K562 (cell line): ENCODE results near the gene EHBP1L1. TPM values are rescaled to one million over a fixed set of nuclear protein-coding genes. Genes with fewer than 3 reads are reported as not detected.

Experiments
- ASH1L ChIP-seq: fragments of 450-650 bp; IDR thresholded peaks from 2 replicates; pipeline ENCODE4 v1.6.1; 2018; ENCODE audit warnings: borderline replicate concordance, mild to moderate bottlenecking, low read depth; ENCODE audit not compliant: partially characterized antibody
- CBFA2T3 ChIP-seq: fragments of 450-650 bp; IDR thresholded peaks from 2 replicates; pipeline ENCODE4 v1.6.1; 2017
- CBX8 ChIP-seq: fragments of 200-600 bp; sonication (generic); IDR thresholded peaks from 2 replicates; pipeline ENCODE4 v1.6.1; 2012; ENCODE audit warnings: borderline replicate concordance, mixed run types, low read depth, mild to moderate bottlenecking, moderate library complexity, mixed read lengths, low read length, control low read depth, inconsistent platforms; ENCODE audit not compliant: poor library complexity, severe bottlenecking; ENCODE audit errors: extremely low read depth
- GATAD2A ChIP-seq: fragments of 450-650 bp; IDR thresholded peaks from 2 replicates; pipeline ENCODE4 v1.6.1; 2017
- L3MBTL2 ChIP-seq: fragments of 450-650 bp; IDR thresholded peaks from 2 replicates; pipeline ENCODE4 v1.6.1; 2016; ENCODE audit warnings: mild to moderate bottlenecking, moderate library complexity
- MTF1 ChIP-seq: fragments of 250-450 bp; sonication (Bioruptor Pico); IDR thresholded peaks from 2 replicates; pipeline ENCODE4 v1.9.0; 2021; ENCODE audit warnings: moderate library complexity, mild to moderate bottlenecking, inconsistent platforms, borderline replicate concordance
- MYC ChIP-seq, 2 experiments: fragments of 250-450 bp in 1 of 2; sonication (Bioruptor Pico) in 1 of 2; IDR thresholded peaks; 2 replicates each; pipeline versions ENCODE4 v1.5.1 to v1.6.1; 2012 to 2021; ENCODE audit warnings: low read depth in 2 of 2, borderline replicate concordance in 1 of 2, improper control_type of control experiment in 1 of 2, low read length in 1 of 2, mild to moderate bottlenecking in 1 of 2, moderate library complexity in 1 of 2
- NFE2L1 ChIP-seq: fragments of 450-650 bp; IDR thresholded peaks from 2 replicates; pipeline ENCODE4 v1.6.1; 2016; ENCODE audit warnings: missing genetic modification characterization, low read depth, mild to moderate bottlenecking, missing compliant biosample characterization, moderate library complexity, borderline replicate concordance
- NONO ChIP-seq, 2 experiments: fragments of 200-400 bp in 1 of 2; fragments of 450-650 bp in 1 of 2; formaldehyde crosslinking in 1 of 2; IDR thresholded peaks; 2 replicates each; pipeline ENCODE4 v1.6.1; 2017; ENCODE audit warnings: low read depth in 2 of 2, mild to moderate bottlenecking in 2 of 2, moderate library complexity in 2 of 2, low read length in 1 of 2
- NR2C2 ChIP-seq, 2 experiments: fragments of 200-800 bp in 1 of 2; sonication (Bioruptor generic) in 1 of 2; sonication (generic) in 1 of 2; formaldehyde crosslinking in 1 of 2; IDR thresholded peaks; 2 replicates each; pipeline versions ENCODE4 v1.6.1 to v1.8.0; 2016 to 2022; ENCODE audit warnings: mild to moderate bottlenecking in 1 of 2, missing compliant biosample characterization in 1 of 2, missing genetic modification characterization in 1 of 2, missing genetic modification reagents in 1 of 2
- NR2F6 ChIP-seq: fragments of 450-650 bp; formaldehyde crosslinking; IDR thresholded peaks from 2 replicates; pipeline ENCODE4 v1.4.0; 2020; ENCODE audit warnings: mild to moderate bottlenecking
- RAD51 ChIP-seq: fragments of 450-650 bp; IDR thresholded peaks from 2 replicates; pipeline ENCODE4 v1.7.1; 2016; ENCODE audit warnings: low read depth, mild to moderate bottlenecking, borderline replicate concordance
- RBBP5 ChIP-seq: fragments of 200-600 bp; sonication (generic); IDR thresholded peaks from 2 replicates; pipeline ENCODE4 v1.6.1; 2012; ENCODE audit warnings: borderline replicate concordance, mild to moderate bottlenecking, low read length, control low read depth, inconsistent platforms; ENCODE audit not compliant: insufficient read depth, poor library complexity, severe bottlenecking
- SRSF3 ChIP-seq: fragments of 200-400 bp; formaldehyde crosslinking; IDR thresholded peaks from 2 replicates; pipeline ENCODE4 v1.6.1; 2016; ENCODE audit warnings: mild to moderate bottlenecking, low read length, moderate library complexity; ENCODE audit not compliant: insufficient read depth
- U2AF1 ChIP-seq: fragments of 200-400 bp; formaldehyde crosslinking; optimal IDR thresholded peaks from 2 replicates; pipeline ENCODE3; 2017; ENCODE audit warnings: mild to moderate bottlenecking, low read depth, low read length, moderate library complexity
- XRCC5 ChIP-seq: fragments of 200-400 bp; formaldehyde crosslinking; IDR thresholded peaks from 2 replicates; pipeline ENCODE4 v1.6.1; 2017; ENCODE audit warnings: low read depth, mild to moderate bottlenecking, low read length
- ZBTB17 ChIP-seq: fragments of 450-650 bp; formaldehyde crosslinking; IDR thresholded peaks from 2 replicates; pipeline ENCODE4 v1.4.0; 2020; ENCODE audit warnings: mild to moderate bottlenecking
- ZC3H11A ChIP-seq: IDR thresholded peaks from 2 replicates; pipeline ENCODE4 v1.6.1; 2012; ENCODE audit warnings: low read depth, low read length, improper control_type of control experiment
- polyA plus RNA-seq, 8 experiments: library from polyadenylated mRNA; depleted of rRNA in 4 of 8; stranded (reverse) in 5 of 8; unstranded in 3 of 8; fragments of >200 nt; fragmentation: Nextera tagmentation in 2 of 8; fragmentation: Illumina TruSeq in 1 of 8; extraction: Ambion mirVana in 2 of 8; extraction: Trizol in 1 of 8; gene quantifications; 2 replicates each; pipeline versions ENCODE4 v1.2.1 to v1.2.3, GENCODE V29; 2011 to 2014; ENCODE audit warnings: inconsistent platforms in 1 of 8, missing spikeins in 1 of 8
- total RNA-seq, 7 experiments: library from RNA; depleted of rRNA in 6 of 7; stranded (reverse); fragments of >200 nt in 6 of 7; fragmentation: Illumina TruSeq in 2 of 7; extraction: Trizol in 2 of 7; gene quantifications; 2 replicates each; pipeline versions ENCODE4 v1.2.1 to v1.2.3, GENCODE V29; 2011 to 2021; ENCODE audit warnings: low replicate concordance in 1 of 7
- TF ChIP-seq, protein P1 (sequence below): fragments of 150-350 bp; conservative IDR thresholded peaks from 2 replicates; pipeline ENCODE4 v1.6.1; 2014; ENCODE audit warnings: low read length
- TF ChIP-seq, protein P2 (sequence below): fragments of 450-650 bp; conservative IDR thresholded peaks from 2 replicates; pipeline ENCODE4 v1.6.1; 2016; ENCODE audit warnings: missing genetic modification characterization, low read depth, mild to moderate bottlenecking, missing compliant biosample characterization, moderate library complexity

The EHBP1L1 gene
- total and polyA plus RNA-seq, 9 of the 15 experiments (the other 6 are each of a cell fraction or from before 2014, with no cell fraction given), result 0.03 to 87.1 (median 26.3) TPM

DNA sequence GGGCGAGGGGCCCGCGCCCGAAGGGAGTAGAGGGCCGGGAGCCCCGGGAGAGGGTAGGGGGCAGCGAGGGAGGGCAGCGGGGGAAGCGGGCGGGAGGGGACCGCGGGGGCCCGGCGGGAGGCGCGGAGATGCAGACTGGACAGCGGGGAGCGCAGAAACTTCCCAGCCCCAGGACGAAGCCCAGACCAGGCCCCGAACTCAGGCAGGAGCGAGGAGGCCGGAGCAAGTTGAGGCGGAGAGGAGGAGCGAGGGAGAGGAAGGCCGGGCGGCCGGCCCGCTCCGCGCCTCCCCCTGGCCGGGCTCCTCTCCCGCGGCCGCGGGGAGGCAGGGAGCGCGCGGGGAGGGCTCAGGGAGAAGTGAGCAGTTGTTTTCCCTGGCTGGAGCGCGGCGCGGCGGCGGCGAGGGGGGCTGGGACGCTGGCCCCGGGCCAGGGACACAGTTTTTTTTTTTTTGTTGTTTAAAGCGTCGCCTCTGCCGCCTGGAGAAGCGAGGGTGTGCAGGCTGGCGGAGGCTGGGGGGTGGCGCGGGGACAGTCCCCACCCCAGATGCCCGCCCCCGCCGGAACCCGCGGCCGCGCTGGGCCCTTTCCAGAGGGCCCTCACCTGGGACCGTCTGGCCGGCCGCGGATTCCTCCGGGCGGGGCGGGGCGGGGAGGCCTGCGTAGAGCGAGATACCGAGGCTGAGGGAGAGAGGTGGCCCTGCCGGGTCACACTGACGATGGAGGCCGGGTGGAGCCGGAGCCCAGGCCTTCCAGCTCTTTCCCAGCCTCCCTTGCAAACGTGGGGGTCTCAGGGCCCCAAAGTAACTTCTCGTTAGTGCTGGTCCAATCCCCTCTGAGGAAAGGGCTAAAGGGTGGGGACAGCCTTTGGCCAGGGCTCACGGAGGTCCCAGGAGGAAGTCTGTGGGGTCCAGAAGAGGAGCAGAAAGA lies 17.6 kb upstream of the EHBP1L1 start, which contains the start of gene LTBP3 (continued):
- TF ChIP-seq ZC3H11A (no peak), MTF1 (CRISPR knock-in tag) (no peak), GATAD2A (0 out of 2 replicates have a peak, but pooled peaks have one; percentile 24), NONO (IDR thresholded peaks at IDR 0.05; ENCODE audit: low read depth in 2 of 2, low read length in 1 of 2) (peak in 1 of 2 experiments; percentile 73; a peak in 1 of 4 replicates), NR2C2 (CRISPR knock-in tag; IDR thresholded peaks at IDR 0.05) (no peak), NR2C2 (tag; IDR thresholded peaks at IDR 0.05) (peak; percentile 47), NR2F6 (CRISPR knock-in tag) (no peak), U2AF1 (no peak), ZBTB17 (no peak), RAD51 (no peak), SRSF3 (no peak), MYC (IDR thresholded peaks at IDR 0.05; ENCODE audit: low read depth, low read length) (peak; percentile 50; the same call in 1 of the 2 replicates), MYC (CRISPR knock-in tag; IDR thresholded peaks at IDR 0.05; ENCODE audit: borderline replicate concordance, low read depth) (no peak), ASH1L (no peak), RBBP5 (peak; percentile 52), NFE2L1 (tag) (no peak), CBX8 (no peak), CBFA2T3 (peak; percentile 50), XRCC5 (no peak), L3MBTL2 (peak; percentile 36; the same call in 1 of the 2 replicates)
- TF ChIP-seq, protein P1, sequence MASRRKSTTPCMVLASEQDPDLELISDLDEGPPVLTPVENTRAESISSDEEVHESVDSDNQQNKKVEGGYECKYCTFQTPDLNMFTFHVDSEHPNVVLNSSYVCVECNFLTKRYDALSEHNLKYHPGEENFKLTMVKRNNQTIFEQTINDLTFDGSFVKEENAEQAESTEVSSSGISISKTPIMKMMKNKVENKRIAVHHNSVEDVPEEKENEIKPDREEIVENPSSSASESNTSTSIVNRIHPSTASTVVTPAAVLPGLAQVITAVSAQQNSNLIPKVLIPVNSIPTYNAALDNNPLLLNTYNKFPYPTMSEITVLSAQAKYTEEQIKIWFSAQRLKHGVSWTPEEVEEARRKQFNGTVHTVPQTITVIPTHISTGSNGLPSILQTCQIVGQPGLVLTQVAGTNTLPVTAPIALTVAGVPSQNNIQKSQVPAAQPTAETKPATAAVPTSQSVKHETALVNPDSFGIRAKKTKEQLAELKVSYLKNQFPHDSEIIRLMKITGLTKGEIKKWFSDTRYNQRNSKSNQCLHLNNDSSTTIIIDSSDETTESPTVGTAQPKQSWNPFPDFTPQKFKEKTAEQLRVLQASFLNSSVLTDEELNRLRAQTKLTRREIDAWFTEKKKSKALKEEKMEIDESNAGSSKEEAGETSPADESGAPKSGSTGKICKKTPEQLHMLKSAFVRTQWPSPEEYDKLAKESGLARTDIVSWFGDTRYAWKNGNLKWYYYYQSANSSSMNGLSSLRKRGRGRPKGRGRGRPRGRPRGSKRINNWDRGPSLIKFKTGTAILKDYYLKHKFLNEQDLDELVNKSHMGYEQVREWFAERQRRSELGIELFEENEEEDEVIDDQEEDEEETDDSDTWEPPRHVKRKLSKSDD, result no peak
- TF ChIP-seq, protein P2, sequence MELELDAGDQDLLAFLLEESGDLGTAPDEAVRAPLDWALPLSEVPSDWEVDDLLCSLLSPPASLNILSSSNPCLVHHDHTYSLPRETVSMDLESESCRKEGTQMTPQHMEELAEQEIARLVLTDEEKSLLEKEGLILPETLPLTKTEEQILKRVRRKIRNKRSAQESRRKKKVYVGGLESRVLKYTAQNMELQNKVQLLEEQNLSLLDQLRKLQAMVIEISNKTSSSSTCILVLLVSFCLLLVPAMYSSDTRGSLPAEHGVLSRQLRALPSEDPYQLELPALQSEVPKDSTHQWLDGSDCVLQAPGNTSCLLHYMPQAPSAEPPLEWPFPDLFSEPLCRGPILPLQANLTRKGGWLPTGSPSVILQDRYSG (tag), result no peak
